ENCODE results near the gene ZBED2. TPM values are rescaled to one million over a fixed set of nuclear protein-coding genes. Genes with fewer than 3 reads are reported as not detected.

Gene ZBED2
- total and polyA plus RNA-seq, 2 of the 8 experiments (the other 6 are each of a cell fraction or from before 2014, with no cell fraction given) = not detected

GRCh38 chr3:111598139-111598538, 3.0 kb upstream of the ZBED2 start:
- no peak overlapping the region for H2BK20ac ChIP-seq (ENCODE audit: low read length)
- H3K4ac ChIP-seq (replicated peaks; ENCODE audit: insufficient read length, low read depth, low read length) = no peak overlapping the region
- H4K20me1 ChIP-seq (replicated peaks in 1 of 2; ENCODE audit: control insufficient read depth in 1 of 2, insufficient read depth in 2 of 2, low read length in 2 of 2) = no peaks in the 10 kb centered on the region
- H3K27ac ChIP-seq (ENCODE audit: low read depth, low read length) = no peak overlapping the region
- no peak overlapping the region for H3K9ac ChIP-seq (replicated peaks in 1 of 4; ENCODE audit: extremely low read depth in 1 of 4, low read depth in 3 of 4, low read length in 3 of 4)
- FAIRE-seq (no peak), DNase-seq (ENCODE audit: low read depth in 1 of 2, low spot score in 2 of 2) (no peak)
- H3K4me1 ChIP-seq (replicated peaks in 1 of 4; ENCODE audit: control insufficient read depth in 3 of 4, insufficient read depth in 4 of 4, low read length in 3 of 4) = no peaks in the 10 kb centered on the region
- no peaks in the 10 kb centered on the region for H3K79me2 ChIP-seq (ENCODE audit: control insufficient read depth in 1 of 2, insufficient read depth in 2 of 2, low read length in 2 of 2)
- no peak overlapping the region for H4K8ac ChIP-seq (ENCODE audit: extremely low read depth, insufficient read depth, low read length)
- H3K23me2 ChIP-seq (ENCODE audit: low read depth, low read length) = no peaks in the 10 kb centered on the region
- no peak overlapping the region for H2BK5ac ChIP-seq (ENCODE audit: low read depth, low read length)
- ChIA-PET POLR2A (ENCODE audit: partially characterized antibody) (no interaction called here), CTCF (ENCODE audit: partially characterized antibody) (no interaction called here)
- no peak overlapping the region for H4K91ac ChIP-seq (replicated peaks; ENCODE audit: insufficient read length, low read length)
- WGBS, 2 experiments (ENCODE audit: extremely low coverage in 1 of 2, insufficient coverage in 1 of 2, insufficient read length in 1 of 2, insufficient replicate concordance in 2 of 2, low coverage in 1 of 2, low lambda C conversion rate in 2 of 2, missing lambda C conversion rate in 1 of 2) = 89% methylated on average over 1 of the region's 1 CpG; no CpG with 5 or more reads in 1 of the 2 experiments
- H3K4me2 ChIP-seq (ENCODE audit: insufficient read depth in 1 of 2, low read depth in 2 of 2, low read length in 2 of 2) = no peak overlapping the region
- no peak overlapping the region for H3K18ac ChIP-seq (ENCODE audit: extremely low read depth, low read length)
- H3K4me3 ChIP-seq (ENCODE audit: extremely low read depth in 1 of 4, insufficient read depth in 2 of 4, low read depth in 3 of 4, low read length in 4 of 4) = no peak overlapping the region
- no peak overlapping the region for H2BK12ac ChIP-seq (ENCODE audit: low read depth, low read length)
- no peak overlapping the region for H2BK120ac ChIP-seq (replicated peaks; ENCODE audit: low read depth, low read length)
- H2BK15ac ChIP-seq (ENCODE audit: low read length) = no peak overlapping the region
- no peak overlapping the region for H2AFZ ChIP-seq (ENCODE audit: low read length)
- H3K23ac ChIP-seq (ENCODE audit: insufficient read length) = no peak overlapping the region
- no peaks in the 10 kb centered on the region for H3K36me3 ChIP-seq (ENCODE audit: control insufficient read depth in 2 of 4, insufficient read depth in 4 of 4, low read length in 3 of 4)
- no peak overlapping the region for H3K14ac ChIP-seq (ENCODE audit: insufficient read length)
- H3K27me3 ChIP-seq (replicated peaks in 1 of 4; ENCODE audit: control insufficient read depth in 3 of 4, extremely low read depth in 1 of 4, insufficient read depth in 3 of 4, low read length in 3 of 4) = no peaks in the 10 kb centered on the region
- no peaks in the 10 kb centered on the region for H3K9me3 ChIP-seq (ENCODE audit: insufficient read depth in 2 of 2, low read depth in 1 of 2, low read length in 1 of 2)
- H4K5ac ChIP-seq (ENCODE audit: insufficient read length, low read depth, low read length) = no peak overlapping the region
- H3K79me1 ChIP-seq (ENCODE audit: low read depth, low read length) = no peaks in the 10 kb centered on the region
- H2AK5ac ChIP-seq (ENCODE audit: low read depth, low read length) = no peak overlapping the region
- H3K56ac ChIP-seq (replicated peaks; ENCODE audit: insufficient read length, low read depth, low read length) = no peak overlapping the region
- no peak for TF ChIP-seq SUZ12 (IDR thresholded peaks at IDR 0.05; ENCODE audit: low read length)
- no peak for TF ChIP-seq POU5F1 (IDR thresholded peaks at IDR 0.05; ENCODE audit: low read depth, low read length)
- TF ChIP-seq CHD1 (IDR thresholded peaks at IDR 0.05; ENCODE audit: low read depth, low read length) = no peak
- TF ChIP-seq ATF2 (IDR thresholded peaks at IDR 0.05; ENCODE audit: low read length) = no peak
- TF ChIP-seq EZH2 (IDR thresholded peaks at IDR 0.05; ENCODE audit: low read depth, low read length, severe bottlenecking) = no peak
- TF ChIP-seq E2F6 (IDR thresholded peaks at IDR 0.05) = no peak
- TF ChIP-seq CTBP2 (IDR thresholded peaks at IDR 0.05; ENCODE audit: borderline replicate concordance, insufficient read depth, insufficient read length, low read length) = no peak
- TF ChIP-seq SIRT6 (IDR thresholded peaks at IDR 0.05; ENCODE audit: low read length) = no peak

All from H1 (cell line).